ENCODE measurements around the gene RPA1. TPM values are rescaled to one million over a fixed set of nuclear protein-coding genes. Genes with fewer than 3 reads are reported as not detected.
A peak's percentile ranks its signal among the peaks of the same experiment; 100 is the strongest.

The RPA1 gene
- total RNA-seq, 1 donor from 2014 or later, result 11.6 TPM

GRCh38 chr17:1939981-1940809, 110.4 kb downstream of the RPA1 start:
- peak; percentile 96 for DNase-seq (ENCODE audit: low read depth)

- no peak for DNase-seq (ENCODE audit: low read depth)
Observed at GRCh38 chr17:1940810-1941185, 111.0 kb downstream of the RPA1 start.

GRCh38 chr17:1941272-1942065, 111.7 kb downstream of the RPA1 start:
- DNase-seq (ENCODE audit: low read depth), result no peak

GRCh38 chr17:1942066-1942365, 112.2 kb downstream of the RPA1 start:
- no peak for DNase-seq (ENCODE audit: low read depth)

- no peak for DNase-seq (ENCODE audit: low read depth)
Observed at GRCh38 chr17:1942666-1943435, 113.0 kb downstream of the RPA1 start.

- no peak for DNase-seq (ENCODE audit: low read depth)
Observed at GRCh38 chr17:1943436-1943831, 113.6 kb downstream of the RPA1 start.

GRCh38 chr17:1945621-1946020, 115.8 kb downstream of the RPA1 start:
- no peak for DNase-seq (ENCODE audit: low read depth)

GRCh38 chr17:1946021-1946932, 116.5 kb downstream of the RPA1 start:
- DNase-seq (ENCODE audit: low read depth), result no peak

- DNase-seq (ENCODE audit: low read depth), result no peak
Observed at GRCh38 chr17:1947229-1947742, 117.5 kb downstream of the RPA1 start.

- no peak for DNase-seq (ENCODE audit: low read depth)
Observed at GRCh38 chr17:1947743-1948516, 118.1 kb downstream of the RPA1 start.

GRCh38 chr17:1948517-1948825, 118.7 kb downstream of the RPA1 start:
- no peak for DNase-seq (ENCODE audit: low read depth)

Other genes with a start within 250 kb of the RPA1 start
- 13.9 and 15.6 TPM in 2 replicates for gene SLC43A2, start 201.2 kb upstream of the RPA1 start, total RNA-seq
- gene SCARF1, start 184.3 kb upstream of the RPA1 start, total RNA-seq, result 0.05 and 0.19 TPM in 2 replicates
- gene RILP, start 180.1 kb upstream of the RPA1 start, total RNA-seq, result 11.0 and 20.1 TPM in 2 replicates
- 86.1 and 89.3 TPM in 2 replicates for gene PRPF8, start 145.1 kb upstream of the RPA1 start, total RNA-seq
- gene TLCD2, start 119.6 kb upstream of the RPA1 start, total RNA-seq, result 1.7 and 1.8 TPM in 2 replicates
- gene WDR81, start 105.3 kb upstream of the RPA1 start, total RNA-seq, result 76.0 and 76.8 TPM in 2 replicates
- gene SERPINF2, start 87.1 kb upstream of the RPA1 start, total RNA-seq, result 0.67 and 2.0 TPM in 2 replicates
- gene SERPINF1, start 67.9 kb upstream of the RPA1 start, total RNA-seq, result 5,512 and 6,691 TPM in 2 replicates
- gene SMYD4, start 103 bp upstream of the RPA1 start, total RNA-seq, result 6.8 and 8.8 TPM in 2 replicates
- 0.96 and 1.9 TPM in 2 replicates for gene RTN4RL1, start 195.3 kb downstream of the RPA1 start, total RNA-seq
- gene DPH1, start 200.1 kb downstream of the RPA1 start, total RNA-seq, result 36.1 and 39.4 TPM in 2 replicates
- gene OVCA2, start 212.0 kb downstream of the RPA1 start, total RNA-seq, result 43.9 and 53.7 TPM in 2 replicates
- gene HIC1, start 225.1 kb downstream of the RPA1 start, total RNA-seq, result 2.9 and 6.8 TPM in 2 replicates